SK-N-SH treated with all-trans-retinoic acid at 6 μM for 48 hours (cell line): ENCODE measurements around the gene ESX1.

Experiments used
- ARNTL ChIP-seq: fragments of 450-650 bp; formaldehyde crosslinking; IDR thresholded peaks from 2 replicates; pipeline ENCODE4 v1.5.0; 2020; ENCODE audit warnings: low read depth, mild to moderate bottlenecking, moderate library complexity, borderline replicate concordance
- CSRNP3 ChIP-seq: fragments of 250-450 bp; sonication (Bioruptor Pico); IDR thresholded peaks from 2 replicates; pipeline ENCODE4 v1.5.1; 2021; ENCODE audit warnings: mild to moderate bottlenecking, moderate library complexity
- ESRRG ChIP-seq: fragments of 250-450 bp; sonication (Bioruptor Pico); IDR thresholded peaks from 2 replicates; pipeline ENCODE4 v1.6.1; 2021; ENCODE audit warnings: mild to moderate bottlenecking
- GLIS3 ChIP-seq: fragments of 250-450 bp; sonication (Bioruptor Pico); IDR thresholded peaks from 2 replicates; pipeline ENCODE4 v1.5.0; 2020; ENCODE audit warnings: mild to moderate bottlenecking, moderate library complexity
- PATZ1 ChIP-seq: fragments of 250-450 bp; sonication (Bioruptor Pico); IDR thresholded peaks from 2 replicates; pipeline ENCODE4 v1.8.0; 2020; ENCODE audit warnings: mild to moderate bottlenecking, moderate library complexity, borderline replicate concordance
- RARB ChIP-seq: fragments of 250-450 bp; sonication (Bioruptor Pico); IDR thresholded peaks from 2 replicates; pipeline ENCODE4 v1.8.0; 2021; ENCODE audit warnings: mild to moderate bottlenecking, moderate library complexity
- SNAI2 ChIP-seq: fragments of 250-450 bp; sonication (Bioruptor Pico); IDR thresholded peaks from 2 replicates; pipeline ENCODE4 v1.5.0; 2020; ENCODE audit warnings: mild to moderate bottlenecking, moderate library complexity
- TOX ChIP-seq: fragments of 250-450 bp; sonication (Bioruptor Pico); IDR thresholded peaks from 2 replicates; pipeline ENCODE4 v1.8.0; 2021; ENCODE audit warnings: mild to moderate bottlenecking, moderate library complexity, borderline replicate concordance

GRCh38 chrX:104255465-104255864 lies 732 bp upstream of the ESX1 start:
- TF ChIP-seq TOX (CRISPR knock-in tag) (no peak), GLIS3 (CRISPR knock-in tag) (no peak), PATZ1 (CRISPR knock-in tag) (no peak), CSRNP3 (CRISPR knock-in tag) (no peak), ARNTL (CRISPR knock-in tag) (no peak), SNAI2 (CRISPR knock-in tag) (no peak), RARB (CRISPR knock-in tag) (no peak), ESRRG (no peak)
